Midbrain (tissue), 1 donor: ENCODE measurements around the gene KIAA1958.
A peak's percentile ranks its signal among the peaks of the same experiment; 100 is the strongest.
"Not testable (repeated sequence)": the region's sequence is repeated elsewhere in the genome, so short reads cannot be mapped to it uniquely, and the experiment has no call there.

ENCODE experiments used
- DNase-seq: peaks from one replicate; lab custom pipeline; 2025; lab: John Stamatoyannopoulos, UW

KIAA1958 gene

DNA sequence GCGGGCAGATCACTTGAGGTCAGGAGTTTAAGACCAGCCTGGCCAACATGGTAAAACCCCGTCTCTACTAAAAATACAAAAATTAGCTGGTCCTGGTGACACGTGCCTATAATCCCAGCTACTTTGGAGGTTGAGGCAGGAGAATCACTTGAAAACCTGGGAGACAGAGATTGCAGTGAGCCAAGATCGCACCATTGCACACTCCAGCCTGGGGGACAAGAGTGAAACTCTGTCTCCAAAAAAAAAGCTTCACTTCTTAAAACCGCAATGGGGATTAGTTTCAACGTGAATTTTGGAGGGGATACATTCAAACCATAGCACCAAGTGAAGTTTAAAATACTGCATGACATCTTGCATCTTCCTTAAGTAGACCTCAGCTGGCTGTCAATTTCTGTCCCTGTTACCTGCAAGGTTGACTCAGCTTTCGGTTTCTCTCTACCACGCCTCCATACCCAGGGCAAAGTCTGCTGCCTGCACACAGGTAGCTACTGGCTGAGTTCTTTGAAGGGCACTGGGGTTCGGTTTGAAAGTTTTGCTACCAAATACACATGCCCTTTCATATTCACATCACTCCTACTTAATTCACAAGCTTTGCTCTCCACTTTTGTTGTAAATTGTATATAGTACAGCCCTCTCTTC lies 69.3 kb downstream of the KIAA1958 start:
- DNase-seq, result no peak

DNA sequence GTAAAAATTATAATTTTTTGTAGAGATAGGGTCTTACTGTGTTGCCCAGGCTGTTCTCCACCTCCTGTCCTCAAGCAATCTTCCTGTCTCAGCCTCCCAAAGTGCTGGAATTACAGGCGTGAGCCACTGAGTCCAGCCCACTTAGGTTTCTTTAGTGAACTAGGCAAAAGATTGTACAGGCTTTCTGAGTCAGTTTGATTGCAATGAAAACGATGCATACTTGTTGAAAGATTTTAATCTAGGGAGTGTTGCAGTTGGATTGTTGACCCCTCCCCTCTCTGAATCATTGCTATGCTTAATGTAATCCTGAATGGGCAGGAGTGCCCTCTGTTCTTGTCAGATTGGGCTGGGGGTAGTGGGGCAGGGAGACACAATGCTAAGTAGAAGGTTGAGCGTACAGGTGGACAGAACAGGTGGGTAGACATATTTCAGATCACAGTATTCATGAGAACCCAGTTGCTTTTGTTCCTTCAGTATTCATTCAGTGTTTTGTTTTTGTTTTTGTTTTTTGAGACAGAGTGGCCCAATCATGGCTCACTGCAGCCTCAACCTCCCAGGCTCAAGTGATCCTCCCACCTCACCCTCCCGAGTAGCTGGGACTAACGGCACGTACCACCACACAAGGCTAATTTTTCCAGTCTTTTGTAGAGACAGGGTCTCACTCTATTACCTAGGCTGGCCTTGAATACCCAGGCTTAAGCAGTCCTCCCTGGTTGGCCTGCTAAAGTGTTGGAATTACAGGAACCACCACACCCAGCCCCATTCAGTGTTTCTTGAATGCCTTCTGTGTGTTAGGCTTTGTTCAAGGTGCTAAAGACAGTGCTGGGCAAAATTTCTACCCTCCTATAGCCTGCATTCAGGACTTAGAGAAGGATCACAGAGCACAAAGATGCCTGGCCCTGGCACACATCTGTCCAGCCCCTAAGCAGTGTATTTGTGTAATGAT lies 70.1 kb downstream of the KIAA1958 start:
- no peak for DNase-seq

DNA sequence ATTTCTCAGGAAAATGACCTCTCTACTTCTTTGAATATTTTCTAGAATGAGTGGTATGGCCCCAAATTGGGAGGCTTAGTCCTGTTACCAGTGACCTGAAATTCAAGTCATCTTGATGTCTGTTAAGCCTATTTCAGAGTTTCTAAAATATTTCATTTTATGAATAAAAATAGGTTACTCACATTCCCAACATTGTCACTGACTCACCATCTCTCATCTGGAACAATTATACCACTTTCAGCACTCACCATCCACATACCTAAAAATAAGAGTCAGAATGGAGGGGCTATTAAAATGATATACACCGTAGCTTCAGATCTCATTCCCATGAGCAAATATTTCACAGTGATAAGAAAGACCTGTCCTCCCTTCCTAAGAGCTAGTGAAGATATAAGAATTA lies 71.8 kb downstream of the KIAA1958 start:
- no peak for DNase-seq

DNA sequence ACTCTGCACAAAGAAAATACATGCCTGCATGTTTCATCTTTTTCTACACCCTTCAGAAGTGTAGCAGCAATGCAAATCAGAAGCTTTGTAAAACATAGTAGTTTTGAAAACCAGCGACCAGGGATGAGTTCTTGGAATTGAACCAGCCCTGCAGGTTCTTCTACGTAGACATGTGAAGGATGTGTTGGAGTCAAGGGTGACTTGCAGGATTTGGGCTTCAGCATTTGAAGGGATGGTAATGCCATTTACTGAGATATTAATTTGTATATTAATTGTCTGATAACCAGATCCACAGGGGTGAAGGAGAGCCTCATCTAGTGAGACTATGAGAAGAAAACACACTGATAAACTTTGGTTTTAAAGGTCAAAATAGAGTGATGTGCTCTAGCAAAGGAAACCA lies 72.4 kb downstream of the KIAA1958 start:
- DNase-seq, result no peak

DNA sequence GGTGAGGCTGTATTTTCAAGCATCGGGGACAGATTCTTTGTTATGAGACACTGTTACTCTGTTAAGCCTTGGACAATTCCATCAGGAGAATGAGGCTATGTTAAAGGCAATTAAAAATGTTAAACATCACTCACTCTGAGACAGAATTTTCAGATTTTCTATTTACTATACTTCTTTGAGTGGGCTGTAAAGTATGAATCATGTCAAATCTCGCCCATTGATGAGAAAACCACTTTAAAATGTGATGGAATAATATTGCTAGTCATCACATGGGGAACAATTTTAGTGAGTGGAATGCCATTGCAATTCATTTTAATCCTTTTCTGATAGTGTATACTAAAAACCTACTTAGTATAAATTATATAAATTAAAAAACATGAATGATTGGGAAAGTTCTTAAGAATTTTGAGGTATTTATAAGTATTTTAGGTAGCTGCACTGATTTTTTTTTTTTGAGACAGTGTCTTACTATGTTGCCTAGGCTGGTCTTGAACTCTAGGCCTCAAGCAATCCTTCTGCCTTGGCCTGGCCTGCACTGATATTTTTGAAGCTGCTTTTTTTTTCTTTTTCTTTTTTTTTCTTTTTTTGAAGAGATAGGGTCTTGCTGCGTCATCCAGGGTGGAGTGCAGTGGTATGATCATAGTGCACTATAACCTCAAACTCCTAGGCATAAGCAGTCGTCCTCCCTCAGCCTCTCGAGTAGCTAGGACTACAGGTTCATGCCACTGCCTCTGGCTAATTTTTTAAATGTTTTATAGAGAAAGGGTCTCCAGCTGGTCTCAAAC lies 73.2 kb downstream of the KIAA1958 start:
- DNase-seq, result no peak

DNA sequence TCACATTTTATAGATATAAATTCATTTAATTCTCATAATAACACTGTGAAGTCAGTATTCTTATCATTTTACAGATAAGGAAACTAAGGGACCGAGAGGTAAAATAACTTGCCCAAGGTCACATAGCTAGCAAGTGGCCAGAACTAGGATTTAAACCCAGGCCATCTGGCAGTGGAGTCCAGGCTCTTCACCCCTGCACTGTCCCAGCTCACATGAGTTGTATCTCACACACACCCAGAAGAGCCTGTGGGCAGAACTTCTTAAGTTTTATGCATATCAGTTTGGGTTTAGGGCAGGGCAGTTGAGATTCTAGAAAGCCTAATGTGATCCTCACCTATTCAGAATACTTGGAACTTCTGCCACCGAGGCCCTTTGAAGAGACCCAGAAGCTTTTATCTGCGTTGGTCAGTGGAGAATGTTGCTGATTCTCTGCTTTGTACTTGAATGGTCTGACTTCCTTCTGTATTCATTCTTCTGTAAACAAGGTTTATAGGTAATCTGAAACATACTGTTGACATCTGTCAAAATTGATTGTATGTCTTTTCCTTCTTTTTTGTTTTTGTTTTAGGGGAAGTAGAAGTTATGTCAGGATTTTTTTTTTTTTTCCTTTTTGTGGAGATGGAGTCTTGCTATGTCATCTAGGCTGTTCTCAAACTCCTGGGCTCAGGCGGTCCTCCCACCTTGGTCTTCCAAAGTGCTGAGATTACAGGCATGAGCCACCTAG lies 75.8 kb downstream of the KIAA1958 start:
- DNase-seq, result no peak

DNA sequence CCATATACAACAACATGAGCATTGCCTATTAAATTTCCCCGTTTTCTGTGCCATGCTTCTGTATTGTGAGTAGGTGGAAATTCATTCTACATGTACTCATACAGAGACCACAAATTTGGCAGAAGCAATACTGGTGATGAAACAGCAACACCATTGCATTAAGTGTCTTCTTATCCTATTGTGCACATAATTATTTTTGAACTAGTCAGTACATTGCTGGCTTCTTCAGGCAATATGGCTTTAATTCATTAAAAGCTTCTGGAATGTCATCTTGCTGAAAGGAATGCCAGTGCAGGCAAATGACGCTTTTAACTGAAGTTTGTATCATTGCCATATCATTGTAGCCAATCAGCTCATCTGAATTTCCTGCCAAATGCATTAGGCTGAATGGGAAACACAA lies 82.6 kb downstream of the KIAA1958 start:
- no peak for DNase-seq

DNA sequence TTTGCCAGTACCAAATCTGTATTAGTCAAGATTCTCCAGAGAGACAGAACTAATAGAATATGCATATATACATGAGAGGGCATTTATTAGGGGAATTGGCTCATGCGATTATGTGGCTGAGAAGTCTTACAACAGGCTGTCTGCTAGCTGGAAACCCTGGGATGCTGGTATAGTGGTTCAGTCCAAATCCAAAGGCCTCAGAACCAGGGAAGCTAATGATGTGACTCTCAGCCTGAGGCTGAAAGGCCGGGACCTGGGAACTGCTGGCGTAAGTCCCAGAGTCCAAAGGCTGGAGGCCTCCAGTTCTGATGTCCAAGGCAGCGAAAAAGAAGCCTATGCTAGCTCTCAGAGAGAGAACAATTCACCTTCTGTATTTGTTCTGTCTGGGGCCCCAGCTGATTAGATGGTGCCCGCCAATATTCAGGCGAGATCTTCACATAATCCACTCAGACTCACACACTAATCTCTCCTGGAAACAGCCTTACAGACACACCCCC lies 84.1 kb downstream of the KIAA1958 start:
- peak; percentile 81 for DNase-seq

DNA sequence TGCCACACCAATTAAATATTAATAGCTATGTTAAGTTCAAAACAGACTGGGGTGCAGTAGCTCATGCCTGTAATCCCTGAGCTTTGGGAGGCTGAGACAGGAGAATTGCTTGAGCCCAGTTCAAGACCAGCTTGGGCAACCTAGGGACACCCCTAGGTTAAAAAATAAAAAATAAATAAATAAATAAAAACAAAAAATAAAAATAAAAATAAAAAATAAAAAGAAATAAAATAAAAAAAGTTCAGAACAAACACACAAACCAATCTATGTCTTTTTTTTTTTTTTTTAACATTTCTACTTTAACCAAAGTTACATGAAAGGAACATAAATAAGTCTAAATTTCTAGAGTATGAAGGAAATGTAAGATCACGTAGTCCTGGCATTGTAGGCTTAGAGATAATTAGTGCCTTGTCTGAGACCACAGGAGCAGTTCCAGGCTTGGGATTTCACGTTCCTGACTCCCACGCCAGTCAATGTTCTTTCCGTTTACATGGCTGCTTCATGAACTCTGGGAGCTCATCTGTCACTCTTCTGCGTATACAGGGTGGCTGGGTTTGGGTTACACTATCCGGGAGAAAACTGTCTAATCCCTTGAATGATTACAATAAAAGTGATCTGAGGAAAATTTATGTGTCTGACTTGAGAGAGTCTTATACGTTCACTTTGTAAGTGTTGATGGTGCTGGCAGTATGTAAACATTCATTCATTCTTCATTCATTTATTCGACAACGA lies 85.2 kb downstream of the KIAA1958 start:
- DNase-seq, result no peak

DNA sequence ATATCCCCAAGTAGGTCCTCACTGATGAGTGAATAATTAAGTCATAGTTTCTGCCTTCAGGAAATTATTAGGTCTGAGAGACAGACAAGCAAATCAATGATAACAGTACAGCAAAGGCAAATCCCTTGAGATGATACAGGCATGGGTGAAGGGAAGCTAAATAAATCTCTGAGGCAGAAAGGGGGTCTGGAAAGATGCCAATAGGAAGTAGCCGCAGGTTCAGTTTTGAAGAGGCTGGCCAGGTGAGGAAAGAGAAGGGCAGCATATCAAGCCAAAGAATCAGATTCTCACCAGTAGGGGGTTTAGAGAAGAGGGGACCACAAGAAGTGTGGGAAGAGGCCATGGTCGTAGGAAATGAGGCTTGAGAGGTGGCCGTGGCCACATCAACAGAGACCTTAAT lies 85.8 kb downstream of the KIAA1958 start:
- no peak for DNase-seq

DNA sequence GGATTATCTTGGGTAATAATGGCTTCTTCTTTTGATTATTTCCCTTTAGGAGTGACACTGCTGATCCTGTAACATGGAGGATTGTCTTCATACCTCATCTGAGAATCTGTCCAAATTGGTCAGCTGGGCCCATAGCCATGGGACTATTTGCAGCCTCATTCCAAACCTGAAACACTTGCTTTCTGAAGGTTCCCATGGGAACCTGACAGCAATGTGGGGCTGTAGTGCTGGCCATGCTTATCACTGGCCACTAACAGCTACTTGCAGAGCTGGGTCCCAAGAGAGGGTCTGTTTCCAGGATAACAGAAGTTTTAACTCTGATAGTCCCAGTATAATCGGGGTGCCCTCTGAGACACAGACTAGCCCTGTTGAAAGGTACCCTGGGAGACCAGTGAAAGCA lies 87.4 kb downstream of the KIAA1958 start:
- no peak for DNase-seq

DNA sequence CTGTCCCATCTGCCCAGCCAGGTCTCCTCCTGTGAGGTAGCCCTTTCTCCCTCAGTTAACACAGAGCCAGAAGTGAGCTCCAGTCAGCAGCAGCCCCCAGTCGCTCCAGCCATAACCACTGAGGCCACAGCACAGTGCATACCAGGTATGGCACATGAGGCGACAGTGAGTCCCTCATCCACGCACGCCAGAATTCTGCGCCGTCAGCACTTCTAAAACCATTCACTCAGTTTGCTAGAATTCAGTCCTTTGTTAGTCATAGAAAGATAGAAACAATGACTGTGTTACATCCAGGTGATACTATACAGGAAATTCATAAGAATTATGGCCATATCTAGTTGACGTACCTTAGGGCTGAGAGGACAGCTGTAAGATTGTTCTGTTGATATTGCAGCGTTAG lies 88.5 kb downstream of the KIAA1958 start:
- DNase-seq, result no peak

DNA sequence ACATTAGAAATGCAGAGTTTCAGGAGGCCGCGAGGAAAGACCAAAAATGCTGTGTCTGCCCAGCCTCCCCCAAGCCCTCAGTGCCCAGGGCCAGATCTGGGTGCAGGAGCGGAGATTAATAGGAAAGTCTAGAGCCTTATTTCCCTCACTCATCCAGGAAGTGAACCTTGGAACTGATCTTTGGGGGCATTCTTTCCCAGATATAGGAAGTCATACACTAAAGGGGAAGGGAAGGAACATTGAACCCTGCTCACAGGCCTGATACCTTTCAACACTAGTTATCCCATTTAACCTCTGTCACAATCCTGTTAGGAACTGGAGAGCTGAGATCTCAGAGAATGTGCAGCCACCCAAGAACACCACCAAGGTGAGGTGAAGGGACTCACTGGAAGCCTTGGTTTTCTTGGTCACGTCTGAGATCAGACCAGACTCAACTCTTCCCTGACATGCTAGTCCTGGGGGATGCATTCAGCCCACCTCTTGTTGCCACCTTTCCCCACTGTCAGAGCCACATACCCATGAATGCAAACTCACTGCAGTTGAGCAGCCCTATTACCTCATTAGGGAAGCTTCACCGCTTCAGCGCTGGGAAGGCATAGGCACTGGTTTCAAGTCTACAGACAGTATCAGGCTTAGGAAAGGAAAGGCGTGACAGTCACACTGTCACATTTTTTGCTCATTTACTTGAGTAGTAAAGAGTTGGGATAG lies 95.0 kb downstream of the KIAA1958 start:
- DNase-seq, result no peak

DNA sequence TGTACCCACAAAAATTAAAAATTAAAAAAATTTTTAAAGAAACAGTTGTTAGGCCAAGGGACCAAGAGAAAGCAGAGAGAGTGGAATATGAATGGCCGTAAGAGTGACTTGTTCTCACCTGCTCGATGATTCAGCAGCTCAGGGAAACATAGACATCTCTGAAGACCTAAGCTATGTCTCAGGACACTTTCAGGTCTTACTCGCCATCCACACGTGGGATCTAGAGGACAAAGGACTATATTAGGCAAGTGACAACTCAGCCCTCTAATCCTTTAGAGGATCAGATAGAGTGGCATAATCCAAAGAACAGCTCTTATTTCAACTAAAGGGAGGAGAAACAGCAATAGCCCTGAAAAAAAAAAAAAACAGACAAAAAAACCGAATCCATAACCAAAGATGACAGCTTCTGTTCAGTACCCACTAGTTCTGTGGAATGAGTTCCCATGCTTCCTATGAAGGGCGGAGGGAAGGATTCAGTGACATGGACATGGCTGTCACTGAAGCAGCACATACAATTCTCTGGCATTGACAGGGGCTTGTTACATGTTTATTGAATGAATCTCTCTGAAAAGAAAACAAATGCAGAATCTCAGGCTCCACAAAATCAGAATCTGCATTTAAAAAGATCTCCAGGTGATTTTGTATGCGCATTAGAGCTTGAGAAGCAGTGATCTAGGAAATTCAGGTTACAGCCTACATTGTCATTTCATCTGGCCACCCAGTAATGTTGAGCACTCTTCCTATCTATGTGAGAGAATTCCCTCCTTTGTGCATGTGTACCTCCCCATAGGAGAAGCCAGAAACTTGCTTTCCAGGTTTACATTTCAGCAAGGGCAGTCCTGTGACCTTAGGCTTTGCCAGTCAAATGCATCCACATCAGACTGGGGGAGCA lies 96.0 kb downstream of the KIAA1958 start:
- no peak for DNase-seq

DNA sequence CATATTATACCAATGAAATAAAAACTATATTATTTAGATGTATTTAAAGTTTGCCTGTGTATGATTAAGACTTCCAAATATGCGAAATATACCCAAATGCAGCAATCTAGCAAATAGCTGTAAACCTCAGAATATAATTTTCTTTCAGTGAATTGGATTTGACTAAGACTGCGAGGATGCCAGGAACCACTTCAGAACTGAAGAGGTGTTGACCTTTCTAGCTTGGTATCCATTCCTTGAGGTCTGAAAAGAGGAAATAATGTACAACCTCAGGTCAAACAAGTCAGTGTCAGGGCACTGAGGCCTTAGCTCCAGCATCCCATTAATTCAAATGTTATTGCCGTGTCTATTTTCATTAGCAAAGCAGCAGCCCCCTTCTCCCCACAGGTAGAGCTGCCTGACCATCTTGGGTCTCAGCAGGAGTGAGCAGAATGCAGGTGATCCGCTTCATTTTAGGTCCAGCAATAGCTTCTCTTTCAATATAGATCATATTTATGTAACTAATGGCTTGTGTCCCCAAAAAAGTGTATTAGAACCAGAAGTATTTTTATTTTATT lies 100.0 kb downstream of the KIAA1958 start:
- DNase-seq, result no peak

DNA sequence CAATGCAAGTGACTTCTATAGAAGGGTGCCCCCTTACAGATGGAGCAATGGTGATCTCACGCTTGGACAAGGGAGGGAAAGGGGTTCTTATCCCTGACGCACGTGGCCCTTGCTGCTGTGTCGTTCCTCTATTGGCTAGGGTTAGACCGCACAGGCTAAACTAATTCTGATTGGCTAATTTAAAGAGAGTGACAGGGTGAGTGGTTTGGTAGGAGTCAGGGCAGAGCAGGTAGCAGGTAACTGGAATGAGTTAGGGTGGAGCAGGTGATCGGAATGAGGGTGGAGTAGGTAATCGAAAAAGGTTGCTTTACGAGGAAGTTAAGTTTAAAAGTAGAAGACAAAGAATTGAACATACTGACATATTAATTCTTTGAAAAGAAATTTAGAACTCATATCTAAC lies 105.2 kb downstream of the KIAA1958 start:
- not testable (repeated sequence) for DNase-seq

DNA sequence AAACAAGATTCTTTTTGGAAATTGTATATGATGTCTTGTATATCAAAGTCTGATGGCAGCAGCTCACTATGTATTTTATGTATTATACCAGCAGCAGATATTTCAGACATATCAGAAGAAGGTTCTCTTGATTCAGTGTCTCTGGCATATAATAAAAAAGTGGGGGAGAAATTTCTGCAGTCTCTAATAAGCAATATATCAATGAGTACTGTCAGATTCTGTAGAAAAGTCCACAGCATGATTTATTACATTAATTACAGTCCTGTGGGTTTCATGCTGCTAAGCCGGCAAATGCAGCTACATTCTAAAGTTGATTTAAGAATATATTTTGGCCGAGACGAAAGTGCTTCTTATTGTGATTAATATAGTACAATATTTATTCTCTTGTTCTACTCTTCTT lies 113.1 kb downstream of the KIAA1958 start:
- no peak for DNase-seq

DNA sequence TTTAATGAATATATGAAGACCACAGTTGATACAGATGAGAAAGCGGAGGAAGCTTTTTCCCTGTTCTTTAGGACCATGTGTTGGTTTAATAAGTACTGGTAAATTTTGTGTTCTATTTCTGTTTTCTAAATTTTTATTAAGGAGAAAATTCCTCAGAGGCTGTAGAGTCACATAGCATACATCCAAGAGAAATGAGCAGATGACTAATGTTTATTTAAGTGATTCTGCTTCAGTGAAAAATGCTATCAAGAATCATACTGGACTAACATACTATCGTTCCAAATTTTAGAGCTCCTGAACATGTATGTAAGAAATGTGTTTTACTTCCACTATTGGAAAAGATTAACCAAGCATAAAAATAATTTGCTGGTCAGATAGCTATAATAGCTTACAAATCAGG lies 115.0 kb downstream of the KIAA1958 start:
- DNase-seq, result no peak

DNA sequence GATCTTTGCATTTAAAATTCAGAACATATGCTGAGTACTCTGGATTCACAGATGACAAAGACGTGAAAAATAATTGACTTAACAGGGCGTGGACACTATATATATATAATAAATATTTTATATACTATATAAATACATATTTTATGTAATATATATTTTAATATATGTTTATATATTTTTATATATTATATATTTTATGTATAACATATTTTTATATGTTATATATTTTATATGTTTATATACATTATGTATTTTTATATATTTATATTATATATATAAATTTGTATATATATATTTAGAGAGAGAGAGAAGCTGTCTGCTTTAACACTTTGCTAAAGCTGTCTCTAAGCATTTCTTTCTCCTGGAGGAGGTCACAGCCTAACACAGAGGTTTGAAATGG lies 118.2 kb downstream of the KIAA1958 start:
- DNase-seq, result no peak
